HG02623 (cell line): ENCODE results near the gene ZBTB16.

Source experiments
- ATAC-seq: cut with Tn5 transposase; IDR thresholded peaks from one replicate; pipeline ENCODE4 v1.9.1; 2021; ENCODE audit warnings: moderate library complexity; ENCODE audit not compliant: unreplicated experiment

ZBTB16 gene

DNA sequence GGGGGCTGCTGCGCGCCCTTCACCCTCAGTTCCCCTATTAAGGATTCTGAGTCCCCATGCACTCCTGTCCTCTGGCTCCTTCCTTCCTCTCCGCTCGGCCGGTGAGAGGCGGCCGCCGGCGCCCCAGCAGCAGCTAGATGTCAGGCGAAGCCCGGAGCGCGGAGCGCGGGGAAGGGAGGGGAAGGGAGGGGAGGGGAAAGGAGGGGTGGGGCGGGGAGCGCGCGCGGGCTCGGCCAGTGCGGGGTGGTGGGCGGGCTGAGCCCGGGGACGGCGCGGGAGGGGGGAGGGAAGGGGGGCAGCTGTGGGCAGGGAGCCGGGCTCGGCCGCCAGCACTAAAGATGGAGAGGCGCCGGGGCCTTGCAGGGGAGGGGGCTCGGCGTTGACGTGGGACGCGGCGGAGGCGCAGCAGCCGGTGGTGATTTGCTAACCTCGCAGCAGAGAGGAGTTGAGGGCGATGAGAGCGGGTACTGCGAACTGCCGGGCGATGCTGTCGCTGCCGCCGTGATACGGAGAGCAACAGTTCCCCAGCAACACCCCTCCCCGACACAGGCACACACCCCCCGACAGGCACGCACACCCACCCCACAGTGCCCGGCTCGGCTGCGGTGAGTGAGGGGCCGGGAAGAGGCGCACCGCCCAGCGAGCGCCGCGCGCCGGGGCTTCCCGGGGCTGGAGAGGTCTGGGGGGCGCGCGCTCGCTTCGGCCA lies at the start of gene ZBTB16:
Gene ZBTB16 (plus strand): TSS at position 434 of the 706 bp plus-strand sequence. CDS start 3,590 bp downstream, outside the sequence.
- no peak for ATAC-seq

DNA sequence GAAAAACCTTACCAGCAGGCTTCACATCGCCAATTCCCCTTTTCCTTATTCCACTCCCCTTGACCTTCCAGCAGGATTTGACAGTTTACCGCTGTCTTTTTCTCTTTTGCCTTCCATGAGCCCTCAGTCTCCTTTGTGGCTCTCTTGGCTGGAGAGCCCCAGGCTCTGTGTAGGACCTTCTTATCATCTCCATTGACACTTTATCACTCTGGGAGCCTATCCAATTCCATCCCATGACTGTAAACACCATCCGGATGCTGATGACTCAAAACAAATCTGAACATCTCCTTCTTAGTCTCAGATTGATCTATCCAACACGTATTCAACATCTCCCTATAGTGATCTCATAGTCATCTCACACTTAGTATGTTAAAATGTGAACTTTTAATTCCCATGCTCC lies 48.6 kb upstream of the ZBTB16 start:
- ATAC-seq, result no peak

- ATAC-seq, result no peak
Observed at GRCh38 chr11:114011443-114011842, 48.1 kb upstream of the ZBTB16 start.

DNA sequence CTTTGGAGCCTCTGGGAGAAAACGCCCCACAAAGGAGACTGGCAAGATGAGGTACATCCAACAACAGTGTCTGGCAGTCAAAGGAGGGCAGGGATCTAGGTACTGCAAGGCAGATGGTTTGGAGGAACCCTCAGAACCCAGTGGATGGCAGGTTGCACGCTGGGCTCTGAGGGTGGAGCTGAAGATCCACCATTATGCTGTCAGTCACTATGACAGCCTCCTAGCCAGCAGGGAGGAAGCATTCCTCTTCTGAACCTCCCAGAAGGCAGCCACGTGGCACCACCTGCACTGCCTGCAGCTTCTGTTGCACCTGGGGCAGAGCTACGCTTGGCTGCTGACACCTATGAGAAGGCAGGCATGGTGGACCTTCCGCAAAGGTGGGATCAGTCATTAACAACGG lies 44.4 kb upstream of the ZBTB16 start:
- no peak for ATAC-seq

- no peak for ATAC-seq
Observed at GRCh38 chr11:114016986-114017385, 42.5 kb upstream of the ZBTB16 start.

DNA sequence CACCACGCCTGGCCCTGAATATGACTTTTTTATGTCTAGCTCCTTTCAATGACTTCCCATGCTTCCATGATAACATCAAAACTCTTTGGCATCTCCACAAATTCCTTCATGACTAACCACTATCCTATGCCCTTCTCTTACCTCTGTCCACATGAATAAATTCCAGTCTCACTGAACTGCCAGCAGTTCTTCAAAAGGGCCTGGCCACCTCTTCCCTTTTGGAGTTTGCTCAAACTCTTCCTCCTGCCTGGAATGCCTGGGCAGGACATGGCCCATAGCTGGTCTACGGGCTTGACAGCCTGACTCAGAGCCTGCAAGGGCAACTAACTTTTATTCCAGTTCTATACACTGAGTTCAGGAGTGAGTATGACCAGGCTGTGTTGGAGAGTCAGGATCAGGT lies 41.8 kb upstream of the ZBTB16 start:
- ATAC-seq, result no peak

DNA sequence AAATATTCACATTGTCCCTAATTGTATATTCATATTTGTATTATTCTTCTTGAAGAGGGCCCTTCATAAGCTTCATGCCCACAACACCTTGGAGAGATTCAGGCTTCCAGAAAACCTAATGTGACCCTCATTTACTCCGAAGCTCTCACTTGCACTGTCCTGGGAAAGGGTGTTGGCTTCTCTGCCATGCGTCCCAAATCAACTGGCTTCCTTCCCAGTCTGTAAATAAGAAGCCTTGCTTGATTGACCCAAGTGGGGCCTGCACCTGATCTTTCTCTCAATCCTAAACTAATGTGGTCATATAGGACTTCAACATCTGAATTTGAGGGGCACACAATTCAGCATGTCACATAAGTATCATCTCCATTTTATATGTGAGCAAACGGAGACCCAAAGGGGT lies 40.5 kb upstream of the ZBTB16 start:
- ATAC-seq, result no peak

DNA sequence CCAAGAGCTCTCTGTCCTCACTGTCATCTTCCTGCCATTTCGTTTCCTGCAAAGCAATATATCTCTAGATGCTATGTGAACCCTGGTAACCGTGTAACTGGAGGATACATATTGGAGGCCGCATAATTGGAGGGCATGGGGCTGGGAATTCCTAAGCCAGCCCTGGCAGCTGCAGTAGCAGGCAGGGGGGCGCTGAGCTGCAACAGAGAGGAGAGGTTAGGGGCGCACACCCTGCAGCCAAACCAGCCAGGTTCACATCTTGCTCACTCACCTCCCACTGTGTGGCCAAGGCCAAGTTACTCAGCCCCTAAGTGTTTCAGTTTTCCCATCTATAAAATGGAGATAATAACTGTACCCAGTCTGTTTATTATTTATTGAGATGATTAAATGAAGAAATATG lies 39.9 kb upstream of the ZBTB16 start:
- no peak for ATAC-seq

DNA sequence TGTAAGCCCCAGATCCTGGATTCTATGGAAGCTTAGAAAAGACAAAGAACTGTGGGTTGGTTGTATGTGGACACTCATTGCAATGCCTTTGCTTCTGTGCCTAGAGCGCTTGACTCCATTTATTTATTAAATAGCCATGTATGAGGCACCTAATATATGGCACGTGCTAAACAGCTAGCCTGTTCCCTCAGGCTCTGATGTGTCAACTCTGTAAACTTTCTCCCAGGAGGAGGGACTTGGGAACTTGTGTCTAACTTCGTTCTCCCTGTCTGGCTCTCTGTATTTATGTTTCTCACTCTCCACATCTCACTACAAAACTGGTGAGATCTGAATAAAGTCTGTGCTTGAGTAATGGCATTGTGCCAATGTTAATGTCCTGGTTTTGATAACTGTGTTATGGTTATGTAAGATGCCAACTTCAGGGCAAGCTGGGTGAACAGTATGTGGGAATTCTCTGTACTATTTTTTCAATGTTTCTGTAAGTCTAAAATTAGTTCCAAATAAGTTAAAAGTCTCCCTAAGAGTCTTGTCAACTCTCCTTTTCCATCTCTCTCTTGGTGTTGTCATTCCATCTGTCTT lies 34.1 kb upstream of the ZBTB16 start:
- ATAC-seq, result no peak

- no peak for ATAC-seq
Observed at GRCh38 chr11:114026355-114026754, 33.2 kb upstream of the ZBTB16 start.

GRCh38 chr11:114027391-114027790 lies 32.1 kb upstream of the ZBTB16 start:
- ATAC-seq, result no peak

- ATAC-seq, result no peak
Observed at GRCh38 chr11:114027926-114028325, 31.6 kb upstream of the ZBTB16 start.

DNA sequence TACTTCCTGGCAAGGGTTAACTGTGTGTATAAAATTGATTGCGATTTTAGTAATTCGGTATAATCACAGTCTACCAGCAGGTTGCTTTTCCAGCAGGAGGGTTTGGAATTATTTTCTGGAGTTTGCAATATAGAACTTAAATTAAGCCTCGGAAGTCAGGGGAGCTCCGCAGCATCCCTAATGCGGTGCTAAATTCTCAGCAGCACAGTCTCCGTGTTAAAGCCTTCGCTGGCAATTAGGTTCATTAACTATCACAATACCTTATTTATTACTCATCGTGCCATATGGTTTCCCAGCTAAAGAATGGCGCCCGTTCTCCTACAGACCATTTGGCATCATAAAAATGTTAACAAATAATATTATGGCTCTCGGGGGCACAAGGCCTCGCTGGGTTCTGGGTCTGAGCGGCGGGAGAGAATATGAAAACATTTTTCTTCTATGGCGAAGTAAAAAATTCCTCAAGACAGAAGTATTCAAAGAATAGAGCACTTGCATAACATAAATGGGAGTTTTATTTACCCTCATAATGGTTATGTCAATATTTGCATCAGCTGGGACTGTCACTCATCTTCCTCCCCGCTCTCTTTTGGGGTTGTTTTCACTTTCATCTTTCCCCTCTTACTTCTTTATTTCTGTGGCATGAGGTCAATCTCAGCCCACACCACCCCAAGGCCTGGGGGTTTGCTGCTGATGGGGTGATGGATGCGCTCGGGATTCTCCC lies 28.1 kb upstream of the ZBTB16 start:
- ATAC-seq, result no peak

- no peak for ATAC-seq
Observed at GRCh38 chr11:114031967-114032320, 27.6 kb upstream of the ZBTB16 start.

- ATAC-seq, result no peak
Observed at GRCh38 chr11:114033066-114033465, 26.4 kb upstream of the ZBTB16 start.

DNA sequence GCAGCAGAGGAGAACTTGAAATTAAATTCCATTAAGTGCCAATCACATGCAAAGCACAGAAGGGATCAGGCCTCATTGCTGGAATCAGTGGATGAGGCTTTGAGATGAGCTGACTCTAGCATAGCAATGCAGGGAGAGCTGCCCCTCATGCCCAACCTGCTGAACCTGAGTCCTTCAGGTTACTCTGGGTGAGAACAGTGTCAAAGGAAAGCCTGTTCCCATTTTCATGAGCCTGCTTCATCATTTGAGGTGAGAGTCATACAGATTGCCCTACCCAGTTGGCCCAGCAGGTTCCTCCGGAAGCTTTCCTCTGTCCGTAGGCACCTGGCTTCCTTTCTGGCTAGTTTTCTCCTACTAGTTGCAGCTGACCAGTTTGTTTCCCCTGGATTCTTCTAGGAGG lies 25.9 kb upstream of the ZBTB16 start:
- no peak for ATAC-seq

DNA sequence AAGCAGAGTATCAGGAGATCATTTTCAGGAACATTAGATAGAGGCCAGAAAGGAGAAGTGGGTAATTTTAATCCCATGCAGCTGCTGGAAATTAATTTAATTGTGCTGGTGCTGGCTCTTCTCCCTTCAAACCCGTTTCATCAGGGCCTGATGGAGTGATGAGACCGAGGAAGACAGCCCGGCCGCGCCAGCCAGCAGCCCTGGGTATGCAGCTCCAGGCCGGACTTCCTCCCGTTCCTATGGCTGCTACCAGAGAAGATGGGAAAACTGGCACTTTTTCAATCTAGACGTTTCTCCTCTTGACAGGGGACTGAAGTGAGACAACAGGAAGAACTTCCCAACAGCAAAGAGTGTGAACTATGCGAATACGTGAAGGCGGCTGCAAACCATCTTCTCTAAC lies 24.6 kb upstream of the ZBTB16 start:
- no peak for ATAC-seq

- ATAC-seq, result no peak
Observed at GRCh38 chr11:114036147-114036811, 23.2 kb upstream of the ZBTB16 start.

DNA sequence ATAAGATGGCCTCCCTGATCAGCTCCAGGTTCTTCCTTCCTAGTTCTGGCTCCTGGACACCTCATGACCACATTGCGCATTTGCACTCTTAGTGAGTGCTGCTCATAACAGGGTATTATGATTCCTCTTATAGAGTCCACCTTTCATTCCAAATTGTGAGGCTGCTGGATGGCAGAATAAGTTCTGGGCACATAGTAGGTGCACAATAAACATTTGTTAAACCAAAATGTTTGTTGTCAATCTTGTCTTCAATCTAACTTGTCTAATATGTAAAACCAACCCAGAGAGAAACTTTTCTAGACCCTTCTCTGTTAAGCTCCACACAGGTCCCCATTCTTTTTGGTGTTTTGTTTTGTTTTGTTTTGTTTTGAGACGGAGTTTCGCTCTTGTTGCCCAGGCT lies 22.6 kb upstream of the ZBTB16 start:
- ATAC-seq, result no peak

GRCh38 chr11:114039551-114039950 lies 20.0 kb upstream of the ZBTB16 start:
- no peak for ATAC-seq

- ATAC-seq, result no peak
Observed at GRCh38 chr11:114040706-114041211, 18.8 kb upstream of the ZBTB16 start.

DNA sequence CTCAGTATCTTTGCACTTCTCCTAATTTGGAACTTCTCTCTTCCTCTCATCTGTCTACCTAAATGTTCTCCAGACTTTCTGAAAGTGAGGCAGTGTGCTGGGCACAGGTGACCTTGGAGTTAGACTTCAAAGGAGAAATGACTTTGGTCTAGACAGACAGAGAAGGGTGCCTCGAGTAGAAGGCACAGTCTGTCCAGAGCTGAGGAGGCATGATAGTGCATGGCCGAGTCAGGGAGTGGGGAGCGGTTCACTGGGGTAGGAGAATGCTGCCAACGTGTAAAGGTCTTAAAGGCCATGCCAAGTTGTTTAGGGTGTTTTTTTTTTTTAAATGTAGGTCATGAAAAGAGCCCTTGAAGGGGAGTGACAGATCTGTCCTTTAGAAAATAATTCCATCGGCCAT lies 17.3 kb upstream of the ZBTB16 start:
- no peak for ATAC-seq
